ENCODE results near the gene SERBP1.
A peak's percentile ranks its signal among the peaks of the same experiment; 100 is the strongest.
"Not testable (repeated sequence)": the region's sequence is repeated elsewhere in the genome, so short reads cannot be mapped to it uniquely, and the experiment has no call there.

The SERBP1 gene

DNA sequence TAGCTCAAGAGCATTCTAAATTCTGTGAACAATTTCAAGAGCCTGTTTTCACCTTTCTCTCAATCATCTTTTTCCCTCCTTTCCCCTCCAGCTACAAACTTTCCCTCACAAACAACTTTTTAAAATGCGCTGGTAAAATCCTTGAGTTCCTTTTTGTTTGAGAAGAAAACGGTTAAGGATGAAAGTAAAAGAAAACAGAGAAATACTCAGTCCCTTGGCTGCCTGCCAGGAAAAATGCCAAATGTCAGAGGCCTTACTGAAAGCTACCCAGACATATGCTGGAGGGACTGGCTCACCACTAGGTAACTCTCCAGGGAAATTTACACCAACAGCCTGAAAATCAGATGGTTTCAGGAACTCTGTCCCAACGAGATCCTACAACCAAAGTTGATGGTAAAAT is 11.0 kb upstream of the SERBP1 start:
- DNase-seq = peak in 5 of 58 donors; percentile 0 to 41 (median 10)

DNA sequence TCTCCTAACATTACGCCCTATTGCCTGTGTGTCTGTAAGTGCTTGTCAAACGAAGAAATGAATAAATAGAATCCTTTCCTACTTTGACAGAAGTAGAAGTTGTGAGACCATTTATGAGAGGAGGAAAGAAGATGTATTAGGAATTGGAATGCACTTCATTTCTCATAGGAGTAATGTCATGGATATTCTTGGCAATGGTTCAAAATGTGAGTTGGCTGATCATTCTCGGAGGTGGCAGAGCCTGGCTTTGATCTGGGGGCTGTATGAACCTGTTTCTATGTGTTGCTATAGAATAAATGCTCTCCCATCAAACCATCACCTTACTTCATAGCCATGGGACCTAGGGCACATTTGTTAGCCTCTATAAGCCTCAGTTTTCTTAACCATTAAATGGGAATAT is 10.1 kb upstream of the SERBP1 start:
- no peak for DNase-seq

DNA sequence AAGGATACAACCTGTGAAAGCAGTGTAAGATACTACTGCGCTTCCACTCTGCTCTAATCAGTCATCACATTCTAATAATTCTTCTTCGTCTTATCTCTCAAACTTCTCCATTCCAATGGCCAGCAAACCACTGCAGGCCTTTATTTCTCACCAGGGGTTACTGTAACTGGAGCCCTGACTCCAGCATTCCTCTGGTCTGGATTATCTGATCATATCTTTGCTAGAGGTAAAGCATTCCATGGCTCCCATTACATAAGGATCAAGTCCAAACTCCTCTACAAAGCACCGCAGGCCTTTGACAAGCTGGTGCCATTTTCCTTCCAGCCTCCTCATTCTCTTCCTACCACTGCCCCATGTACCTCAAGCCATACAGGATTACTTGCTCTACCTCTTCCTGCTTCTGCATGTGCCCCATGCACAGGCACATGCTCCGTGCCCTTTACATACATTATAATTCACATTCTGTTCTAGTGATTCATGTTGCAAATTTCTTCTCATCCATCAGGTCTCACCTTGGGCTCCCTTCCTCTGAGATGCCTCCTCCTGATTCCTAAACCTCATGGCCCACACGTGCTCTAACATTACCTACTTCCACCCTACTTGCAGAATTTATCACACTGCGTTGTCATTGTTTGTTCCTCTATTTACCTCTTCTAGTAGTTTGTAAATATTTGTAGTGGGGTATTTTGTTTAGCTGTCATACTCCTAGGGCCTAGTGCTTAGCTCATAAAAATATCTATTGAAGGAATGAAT is 9.3 kb upstream of the SERBP1 start:
- no peak for DNase-seq

DNA sequence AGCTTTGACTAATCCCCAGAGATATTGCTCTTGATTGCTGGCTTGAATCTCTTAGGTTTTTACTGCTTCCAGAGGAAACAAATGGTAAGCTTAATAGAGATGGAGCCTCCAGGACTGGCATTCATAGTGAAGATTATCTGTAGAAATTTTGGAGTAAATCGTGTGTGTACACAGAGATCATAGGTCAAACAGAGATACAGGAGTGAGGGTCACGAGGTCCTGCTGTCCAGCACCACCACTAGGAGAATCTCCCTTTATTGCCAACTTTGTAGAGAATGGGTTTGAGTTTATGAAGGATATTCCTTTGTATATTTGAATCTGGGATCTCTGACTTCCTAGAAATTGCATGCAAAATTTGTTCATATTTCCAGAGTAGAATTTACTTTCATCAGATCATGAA is 7.8 kb upstream of the SERBP1 start:
- no peak for DNase-seq

DNA sequence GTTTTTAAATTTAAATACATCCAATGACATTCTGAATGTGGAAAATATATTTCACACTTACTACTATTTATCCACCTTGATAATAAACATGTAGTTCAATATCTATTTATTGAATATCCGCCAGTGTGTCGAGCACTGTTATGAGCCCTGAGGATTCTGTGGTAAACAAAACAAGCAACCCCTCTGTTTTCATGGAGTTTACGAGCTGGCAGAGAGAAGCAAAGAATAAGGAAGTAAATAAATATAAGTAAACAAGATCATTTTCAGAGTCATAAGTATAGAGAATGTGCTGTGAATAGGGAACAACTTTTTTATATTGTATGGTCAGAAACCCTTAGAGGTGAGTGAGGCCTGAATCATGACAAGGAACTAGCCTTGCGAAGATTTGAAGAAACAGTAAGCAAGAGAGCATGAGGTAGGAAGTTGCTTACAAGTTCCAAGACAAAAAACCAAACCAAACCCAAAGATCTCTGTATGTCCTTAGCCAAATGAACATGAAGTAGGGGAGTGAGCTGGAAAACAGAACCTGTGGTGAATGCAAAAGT is 6.4 kb upstream of the SERBP1 start:
- DNase-seq = no peak

DNA sequence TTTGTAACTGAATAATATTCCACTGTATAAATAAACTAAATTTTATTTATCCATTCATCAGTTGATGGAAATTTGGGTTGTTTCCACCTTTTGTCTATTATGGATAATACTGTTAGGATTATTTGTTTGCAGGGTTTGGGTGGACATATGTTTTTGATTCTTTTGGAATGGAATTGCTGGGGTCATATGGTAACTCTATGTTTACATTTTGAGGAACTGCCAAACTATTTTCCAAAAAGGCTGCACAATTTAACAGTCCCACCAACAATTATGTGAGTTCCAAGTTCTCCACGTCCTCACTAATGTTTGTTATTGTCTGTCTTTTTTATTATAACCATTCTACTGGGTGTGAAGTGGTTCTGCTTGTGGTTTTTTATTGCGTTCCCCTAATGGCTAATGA is 4.3 kb upstream of the SERBP1 start:
- no peak for DNase-seq

DNA sequence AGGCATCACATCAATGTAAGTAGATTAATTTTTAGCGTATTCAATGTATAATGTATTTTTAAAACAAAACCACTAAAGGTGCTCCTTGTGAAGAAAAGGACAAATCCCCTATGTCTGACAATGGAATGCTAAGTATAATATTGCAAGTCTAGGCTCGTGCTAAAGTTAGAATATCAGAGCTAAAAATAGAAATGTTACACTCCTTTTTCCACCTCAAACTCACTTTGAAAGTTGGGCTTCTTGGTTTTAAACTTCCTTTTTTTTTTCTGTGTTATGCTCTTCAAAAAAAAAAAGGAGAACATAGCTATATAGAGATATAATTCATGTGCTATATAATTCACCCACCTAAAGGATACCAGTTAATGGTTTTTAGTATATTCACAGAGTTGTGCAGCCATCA is 3.6 kb upstream of the SERBP1 start:
- no peak for DNase-seq

DNA sequence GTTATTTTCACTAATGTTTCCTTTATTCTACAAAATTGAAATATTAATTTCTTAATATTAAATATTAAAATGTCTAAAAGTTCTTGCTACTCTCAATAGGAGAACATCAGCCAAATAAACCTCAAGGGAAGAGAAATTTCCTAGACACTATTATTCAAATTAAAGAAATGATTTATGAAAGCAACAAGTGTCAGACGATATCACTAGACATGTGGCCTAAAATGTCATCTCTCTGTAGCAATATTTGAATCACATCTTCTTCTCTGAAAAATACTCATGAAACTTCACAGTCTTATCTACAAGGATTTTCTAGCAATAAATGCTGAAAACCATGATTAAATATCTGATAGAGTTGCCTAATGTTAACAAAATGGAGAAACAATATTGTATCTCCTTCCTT is 2.5 kb upstream of the SERBP1 start:
- DNase-seq = no peak

DNA sequence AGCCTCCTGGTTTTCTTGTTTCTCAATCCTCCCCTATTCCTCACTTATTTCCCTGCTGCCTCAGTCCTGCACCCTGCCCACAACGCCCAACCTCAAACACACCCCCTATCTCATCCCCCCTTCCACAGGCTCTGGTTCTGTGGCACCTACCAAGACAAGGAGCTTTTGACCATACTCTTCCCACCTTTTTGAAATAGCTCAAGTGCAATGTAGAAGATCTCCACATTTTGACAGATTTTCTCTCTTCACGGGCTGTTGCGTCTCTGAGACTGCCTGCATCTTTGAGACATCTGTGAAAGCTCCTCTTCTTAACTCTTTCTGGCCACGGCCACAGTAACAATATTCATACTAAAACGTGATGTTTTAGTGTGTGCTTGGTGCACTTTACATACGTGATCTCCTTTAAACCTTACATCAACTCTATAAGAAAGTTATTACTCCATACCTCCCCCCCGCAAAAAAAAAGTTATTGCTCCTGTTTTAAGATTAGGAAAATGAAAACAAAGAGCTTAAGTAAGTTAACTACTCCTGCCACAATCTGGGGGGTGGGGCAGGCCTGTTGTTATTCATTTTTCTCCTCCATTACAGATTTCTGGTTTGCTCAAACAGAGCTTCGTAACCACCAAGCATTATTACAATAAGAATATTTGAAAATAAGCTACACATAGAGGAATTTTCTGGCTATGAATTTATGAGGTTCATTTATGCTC is 1.8 kb upstream of the SERBP1 start:
- no peak for DNase-seq

DNA sequence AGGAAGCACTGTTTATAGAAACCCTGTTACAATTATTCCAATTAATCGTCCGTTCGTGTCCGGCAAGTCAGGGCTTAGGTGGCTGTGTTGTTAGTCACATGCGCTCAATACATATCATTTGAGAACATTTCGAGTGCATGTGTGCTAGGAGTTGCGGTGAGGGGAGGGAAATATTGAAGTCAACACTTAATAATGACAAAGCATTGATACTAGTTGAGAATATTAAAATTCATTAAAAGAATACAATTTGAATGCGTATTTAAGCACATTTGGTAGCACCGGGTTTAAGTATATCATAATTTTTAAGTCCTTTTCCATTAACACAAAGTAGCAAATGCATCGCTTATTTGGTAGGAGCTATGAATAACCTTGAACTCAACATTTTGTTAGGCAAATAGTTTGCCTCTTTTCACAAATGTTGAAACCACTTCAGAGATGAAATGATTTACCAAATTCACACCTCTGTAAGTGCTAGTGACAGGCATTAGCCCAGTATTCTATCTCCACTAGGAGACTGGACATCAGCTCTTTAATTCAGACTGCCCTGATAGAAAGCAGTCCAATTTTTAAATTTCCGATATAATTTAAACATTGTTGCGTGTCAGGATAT is 1.1 kb upstream of the SERBP1 start:
- DNase-seq = no peak

DNA sequence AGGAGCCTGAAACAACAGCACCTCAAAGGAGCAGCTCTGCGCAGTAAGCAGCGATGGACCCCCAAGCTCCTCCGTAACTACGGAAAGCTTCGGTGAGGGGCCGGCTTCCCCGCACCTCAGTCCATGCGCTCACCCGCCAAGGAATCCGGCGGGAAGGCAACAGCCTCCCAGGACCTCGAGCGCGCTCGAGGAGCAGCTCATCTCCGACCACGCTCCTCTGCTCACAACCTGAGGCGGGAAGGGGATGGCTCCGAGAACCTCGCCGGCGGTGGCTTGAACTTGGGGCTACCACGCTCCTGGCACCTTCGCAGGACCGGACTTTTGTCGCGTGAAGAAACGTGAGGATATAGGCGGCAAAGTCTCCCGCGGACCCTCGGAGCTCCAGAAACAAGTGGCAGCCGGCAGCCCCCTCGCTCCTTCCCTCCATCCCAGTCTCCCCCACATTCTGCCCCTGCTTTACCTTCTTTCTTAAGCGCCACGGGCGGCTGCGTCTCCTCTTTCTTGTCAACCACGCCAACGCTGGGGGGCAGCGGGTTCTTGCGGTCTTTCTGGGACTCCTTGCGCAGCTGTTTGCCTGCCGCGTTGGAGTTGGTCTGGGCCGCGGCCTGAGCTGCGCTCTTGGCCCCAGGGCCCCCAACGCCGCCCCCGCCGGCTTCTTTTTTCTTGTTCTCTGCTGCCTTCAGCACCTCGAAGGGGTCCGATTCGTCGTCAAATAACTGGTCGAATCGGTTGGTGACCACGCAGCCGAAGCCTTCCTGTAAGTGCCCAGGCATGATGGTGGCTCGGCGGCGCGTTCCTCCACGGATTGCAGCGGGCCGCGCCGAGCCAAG is 459 bp downstream of the SERBP1 start:
- DNase-seq = peak in 35 of 58 donors; percentile 1 to 62 (median 37)

DNA sequence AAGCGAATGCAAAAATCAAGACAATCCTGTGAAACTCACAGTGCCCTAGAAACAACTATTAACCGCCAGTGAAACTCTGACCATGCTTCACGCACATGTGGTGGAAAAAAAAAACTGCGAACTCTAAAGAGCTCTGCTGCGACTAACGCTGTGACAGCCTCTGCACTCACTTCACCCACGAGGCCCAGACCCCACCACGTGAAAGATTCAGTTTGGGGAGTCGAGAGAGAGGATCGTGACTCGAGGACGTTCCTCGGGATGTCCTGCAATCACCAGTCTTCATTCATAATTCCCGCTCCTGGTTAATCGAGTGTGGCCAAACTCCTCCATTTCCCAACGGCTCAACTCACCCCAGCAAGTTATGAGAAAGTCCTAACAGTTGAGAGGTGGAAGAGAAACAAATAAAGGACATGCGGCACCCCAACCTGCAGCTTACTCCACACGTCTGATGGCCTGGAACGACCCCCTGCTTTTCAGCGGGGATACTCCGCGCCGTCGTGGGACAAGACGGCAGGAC is 1.1 kb downstream of the SERBP1 start:
- peak in 12 of 58 donors; percentile 14 to 48 (median 30) for DNase-seq

DNA sequence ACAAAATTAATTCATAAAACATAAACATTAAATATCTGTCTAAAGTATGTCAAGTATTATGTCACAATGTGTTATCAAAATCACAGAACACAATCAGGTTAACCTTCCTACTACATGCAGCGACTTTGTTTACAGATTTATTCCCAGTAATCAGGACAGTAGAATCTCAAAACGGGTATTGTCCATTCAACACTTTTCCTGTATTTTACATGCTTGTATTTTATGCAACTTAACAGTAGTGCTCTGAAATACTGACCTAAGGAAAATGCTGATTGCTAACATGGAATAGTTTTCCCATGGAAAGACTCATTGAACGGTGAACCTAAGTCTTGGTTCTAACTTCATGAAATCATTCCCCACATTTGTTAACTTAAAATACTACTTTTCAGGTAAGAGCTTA is 2.3 kb downstream of the SERBP1 start:
- DNase-seq = no peak

DNA sequence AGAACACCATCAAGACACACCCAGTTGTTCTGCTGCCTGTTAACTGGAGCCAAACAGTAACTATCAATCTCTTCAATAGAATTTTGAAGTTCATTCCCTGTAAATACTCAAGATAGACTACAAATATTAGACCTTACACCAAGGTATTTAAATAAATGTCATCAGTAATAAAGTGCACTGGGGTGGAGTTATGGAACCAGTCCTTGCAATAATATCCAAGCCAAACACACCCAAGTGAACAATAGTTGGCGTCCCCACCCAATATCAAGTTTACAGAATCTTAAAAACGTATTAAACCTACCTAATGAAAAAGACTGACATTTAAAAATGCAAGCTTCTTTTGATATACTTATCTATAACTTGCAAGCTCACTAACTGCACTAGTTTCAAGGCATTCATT is 2.7 kb downstream of the SERBP1 start:
- no peak for DNase-seq

DNA sequence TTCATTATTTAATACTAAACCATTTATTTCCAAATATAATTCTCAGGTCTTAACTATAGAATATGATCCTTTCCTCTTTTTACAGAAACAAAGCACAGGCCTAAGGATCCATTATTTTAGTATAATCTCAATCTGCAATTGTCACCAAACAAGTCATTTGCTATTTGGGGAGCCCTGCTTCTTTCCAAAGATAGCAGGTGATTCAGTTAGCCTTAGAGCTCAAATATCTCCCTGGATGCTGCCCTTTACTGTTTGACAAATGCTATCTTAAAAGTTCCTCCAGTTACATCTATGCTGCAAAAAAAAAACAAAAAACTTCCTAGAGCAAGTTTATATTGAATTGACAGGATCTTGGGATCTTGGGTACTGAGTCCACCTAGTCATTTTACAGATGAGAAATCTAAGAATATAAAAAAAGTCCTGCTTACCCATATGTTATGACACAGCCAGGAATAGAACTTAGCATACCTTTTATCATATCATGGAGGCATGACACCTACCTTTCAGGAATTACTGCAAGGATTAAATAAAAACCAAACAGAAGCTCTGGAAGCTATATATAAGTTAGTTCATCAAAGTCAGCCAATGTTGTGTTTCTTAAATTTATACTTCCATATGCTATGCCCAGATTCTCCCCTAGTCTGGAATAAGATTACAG is 9.2 kb downstream of the SERBP1 start:
- DNase-seq = no peak

DNA sequence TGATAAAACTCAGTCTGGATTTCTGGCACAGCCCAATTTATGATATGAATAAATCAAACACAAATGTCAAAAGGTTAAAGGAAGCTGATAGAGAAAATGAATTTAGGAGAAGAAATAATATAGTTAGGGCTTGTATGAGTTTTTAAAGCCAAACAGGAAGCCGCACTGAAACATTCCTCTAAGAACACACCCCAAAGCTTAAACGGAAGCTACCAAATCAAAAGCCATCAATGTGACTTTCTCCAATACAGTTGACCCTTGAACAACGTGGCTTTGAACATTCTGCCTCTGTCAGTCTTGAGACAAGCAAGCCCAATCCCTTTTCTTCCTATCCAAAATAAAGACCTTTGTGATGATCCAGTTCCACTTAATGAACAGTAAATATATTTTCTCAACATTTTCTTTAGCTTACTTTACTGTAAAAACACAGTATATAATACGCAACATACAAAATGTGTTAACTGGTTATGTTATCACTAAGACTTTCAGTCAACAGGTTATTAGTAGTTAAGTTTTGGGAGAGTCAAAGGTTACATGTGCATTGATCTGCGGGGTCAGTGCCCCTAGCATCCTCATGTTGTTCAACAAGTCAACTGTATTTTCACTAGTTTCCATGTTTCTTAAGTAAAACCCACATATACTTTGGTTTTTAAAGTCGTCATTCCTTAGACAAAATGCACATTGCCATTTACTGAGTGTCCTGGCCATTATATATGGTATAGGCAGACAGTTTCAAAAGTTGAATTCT is 11.2 kb downstream of the SERBP1 start:
- no peak for DNase-seq

DNA sequence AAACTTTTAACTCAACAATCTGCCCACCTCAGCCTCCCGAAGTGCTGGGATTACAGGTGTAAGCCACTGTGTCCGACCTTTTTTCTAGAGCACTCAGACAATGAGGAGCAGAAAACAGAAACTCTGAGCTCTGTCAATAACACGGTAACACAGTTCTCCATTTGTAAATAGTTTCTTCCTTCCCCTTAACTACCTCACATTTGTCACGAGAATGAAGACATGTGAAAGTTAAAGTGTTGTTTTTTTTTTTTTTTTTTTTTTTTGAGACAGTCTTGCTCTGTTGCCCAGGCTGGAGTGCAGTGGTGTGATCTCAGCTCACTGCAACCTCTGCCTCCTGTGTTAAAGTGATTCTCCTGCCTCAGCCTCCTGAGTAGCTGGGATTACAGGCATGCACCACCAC is 12.5 kb downstream of the SERBP1 start:
- not testable (repeated sequence) for DNase-seq

DNA sequence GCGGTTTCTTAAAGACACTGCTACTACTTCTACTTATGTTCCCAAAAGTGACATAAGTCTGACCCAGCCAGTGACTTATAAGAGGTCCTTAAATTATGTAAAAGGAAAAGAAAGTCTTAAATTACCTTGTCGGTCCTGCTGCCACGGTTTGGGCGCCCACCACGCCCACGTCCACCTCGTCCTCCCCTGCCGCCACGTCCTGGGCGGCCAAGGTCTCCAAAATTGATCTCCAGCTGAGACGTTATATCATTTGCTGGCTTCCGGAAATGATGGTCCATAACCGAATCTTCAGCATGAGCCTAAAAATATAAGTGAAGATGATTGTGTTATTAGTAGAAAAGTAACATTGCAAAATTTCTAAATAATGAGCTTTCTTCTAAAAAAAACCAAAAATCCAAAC is 15.2 kb downstream of the SERBP1 start:
- no peak for DNase-seq

DNA sequence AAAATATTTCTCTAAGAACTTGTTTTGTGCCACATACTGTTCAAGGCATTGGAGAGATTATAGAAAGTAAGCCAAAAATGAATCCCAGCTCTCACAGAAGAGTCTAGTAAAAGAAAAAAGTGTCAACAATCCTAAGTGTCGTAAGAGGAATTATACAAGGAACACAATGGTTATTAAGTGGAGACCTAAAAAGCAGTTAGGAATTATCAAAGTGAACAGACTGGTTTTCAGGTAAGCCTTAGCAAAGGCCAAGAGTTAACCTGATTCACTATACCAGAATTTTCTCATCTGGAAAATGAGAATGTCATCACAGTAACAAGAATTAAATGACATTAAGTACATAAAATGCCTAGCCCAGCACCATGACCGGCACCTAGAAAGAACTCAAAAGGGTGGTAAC is 15.6 kb downstream of the SERBP1 start:
- no peak for DNase-seq

DNA sequence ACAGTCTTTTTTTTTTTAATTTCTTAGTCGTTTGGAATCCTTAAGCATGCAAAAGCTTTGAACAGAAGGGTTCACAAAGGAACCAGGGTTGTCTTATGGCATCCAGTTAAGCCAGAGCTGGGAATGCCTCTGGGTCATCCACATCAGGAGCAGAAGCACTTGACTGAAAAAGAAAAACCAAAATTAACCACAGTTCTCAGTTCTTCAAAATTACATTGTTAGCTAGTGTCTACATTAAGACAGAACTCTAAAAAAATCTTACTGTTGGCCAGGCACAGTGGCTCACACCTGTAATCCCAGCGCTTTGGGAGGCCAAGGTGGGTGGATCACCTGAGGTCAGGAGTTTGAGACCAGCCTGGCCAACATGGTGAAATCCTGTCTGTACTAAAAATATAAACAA is 17.1 kb downstream of the SERBP1 start:
- DNase-seq = not testable (repeated sequence)

Measured in anterior cingulate cortex (tissue), 58 donors.